HG03097 (cell line): Measurements from ENCODE around the gene DRC7.

Experiments
- ATAC-seq: cut with Tn5 transposase; IDR thresholded peaks from one replicate; pipeline ENCODE4 v1.9.1; 2021; ENCODE audit not compliant: unreplicated experiment, low FRiP score

DRC7 gene

GRCh38 chr16:57694725-57695679 lies at the start of gene DRC7:
TSS of gene DRC7 (plus strand) at chr16:57694806. CDS start at chr16:57697950, 3,144 bp downstream.
- ATAC-seq: no peak

GRCh38 chr16:57645169-57645568 lies 49.4 kb upstream of the DRC7 start:
- ATAC-seq: no peak

GRCh38 chr16:57645691-57646387 lies 48.8 kb upstream of the DRC7 start:
- ATAC-seq: no peak

- ATAC-seq: no peak
These were observed 48.1 kb upstream of the DRC7 start for GRCh38 chr16:57646388-57647039.

GRCh38 chr16:57647136-57647875 lies 47.3 kb upstream of the DRC7 start:
- no peak for ATAC-seq

GRCh38 chr16:57648125-57648524 lies 46.5 kb upstream of the DRC7 start:
- ATAC-seq: no peak

- ATAC-seq: no peak
These were observed 45.8 kb upstream of the DRC7 start for GRCh38 chr16:57648581-57649442.

- ATAC-seq: no peak
These were observed 45.2 kb upstream of the DRC7 start for GRCh38 chr16:57649443-57649751.

GRCh38 chr16:57649846-57650245 lies 44.8 kb upstream of the DRC7 start:
- ATAC-seq: no peak

- ATAC-seq: no peak
These were observed 43.0 kb upstream of the DRC7 start for GRCh38 chr16:57651344-57652333.

GRCh38 chr16:57652695-57653471 lies 41.7 kb upstream of the DRC7 start:
- no peak for ATAC-seq

- no peak for ATAC-seq
These were observed 40.7 kb upstream of the DRC7 start for GRCh38 chr16:57653936-57654335.

- ATAC-seq: no peak
These were observed 38.2 kb upstream of the DRC7 start for GRCh38 chr16:57656342-57656955.

GRCh38 chr16:57657228-57657627 lies 37.4 kb upstream of the DRC7 start:
- no peak for ATAC-seq

GRCh38 chr16:57658130-57658877 lies 36.3 kb upstream of the DRC7 start:
- no peak for ATAC-seq

- no peak for ATAC-seq
These were observed 35.5 kb upstream of the DRC7 start for GRCh38 chr16:57658878-57659674.
